Ishikawa (cell line): ENCODE measurements around the gene RNF141.

Experiments
- EP300 ChIP-seq: IDR thresholded peaks from 2 replicates; pipeline ENCODE4 v1.6.1; 2012; ENCODE audit warnings: borderline replicate concordance
- YY1 ChIP-seq: IDR thresholded peaks from 2 replicates; pipeline ENCODE4 v1.6.1; 2012; ENCODE audit warnings: low read depth
- TF ChIP-seq, protein P1 (sequence below): IDR thresholded peaks from 2 replicates; pipeline ENCODE4 v1.6.1; 2012
- TF ChIP-seq, protein P2 (sequence below): IDR thresholded peaks from 2 replicates; pipeline ENCODE4 v1.6.1; 2012

DNA sequence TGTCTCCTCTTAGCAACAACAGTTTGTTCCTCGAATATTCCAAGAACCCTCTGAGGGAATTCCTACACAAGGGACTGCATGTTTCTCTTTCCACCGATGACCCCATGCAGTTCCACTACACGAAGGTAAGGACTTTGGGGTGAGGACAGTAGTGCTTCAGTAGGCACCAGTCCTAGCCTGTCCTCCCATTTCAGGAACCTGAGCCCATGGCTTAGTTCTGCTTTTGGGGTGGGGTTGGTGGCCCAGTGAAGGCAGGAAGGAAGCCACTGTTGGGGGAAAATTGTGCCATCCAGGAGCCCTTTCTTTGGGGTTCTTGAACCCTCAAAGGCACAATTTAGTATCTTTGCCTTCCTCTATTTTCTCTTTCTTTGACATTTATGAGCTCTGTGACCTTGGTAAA is 38.2 kb downstream of the RNF141 start:
- TF ChIP-seq YY1 (no peak), EP300 (no peak)
- TF ChIP-seq, protein P1, sequence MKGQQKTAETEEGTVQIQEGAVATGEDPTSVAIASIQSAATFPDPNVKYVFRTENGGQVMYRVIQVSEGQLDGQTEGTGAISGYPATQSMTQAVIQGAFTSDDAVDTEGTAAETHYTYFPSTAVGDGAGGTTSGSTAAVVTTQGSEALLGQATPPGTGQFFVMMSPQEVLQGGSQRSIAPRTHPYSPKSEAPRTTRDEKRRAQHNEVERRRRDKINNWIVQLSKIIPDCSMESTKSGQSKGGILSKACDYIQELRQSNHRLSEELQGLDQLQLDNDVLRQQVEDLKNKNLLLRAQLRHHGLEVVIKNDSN, result no peak
- TF ChIP-seq, protein P2, sequence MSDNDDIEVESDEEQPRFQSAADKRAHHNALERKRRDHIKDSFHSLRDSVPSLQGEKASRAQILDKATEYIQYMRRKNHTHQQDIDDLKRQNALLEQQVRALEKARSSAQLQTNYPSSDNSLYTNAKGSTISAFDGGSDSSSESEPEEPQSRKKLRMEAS, result no peak
